Measurements from ENCODE around the gene FAM107B. TPM values are rescaled to one million over a fixed set of nuclear protein-coding genes. Genes with fewer than 3 reads are reported as not detected.

FAM107B gene
- total and polyA plus RNA-seq, 4 experiments from 2014 or later = 191 to 346 (median 238) TPM

DNA sequence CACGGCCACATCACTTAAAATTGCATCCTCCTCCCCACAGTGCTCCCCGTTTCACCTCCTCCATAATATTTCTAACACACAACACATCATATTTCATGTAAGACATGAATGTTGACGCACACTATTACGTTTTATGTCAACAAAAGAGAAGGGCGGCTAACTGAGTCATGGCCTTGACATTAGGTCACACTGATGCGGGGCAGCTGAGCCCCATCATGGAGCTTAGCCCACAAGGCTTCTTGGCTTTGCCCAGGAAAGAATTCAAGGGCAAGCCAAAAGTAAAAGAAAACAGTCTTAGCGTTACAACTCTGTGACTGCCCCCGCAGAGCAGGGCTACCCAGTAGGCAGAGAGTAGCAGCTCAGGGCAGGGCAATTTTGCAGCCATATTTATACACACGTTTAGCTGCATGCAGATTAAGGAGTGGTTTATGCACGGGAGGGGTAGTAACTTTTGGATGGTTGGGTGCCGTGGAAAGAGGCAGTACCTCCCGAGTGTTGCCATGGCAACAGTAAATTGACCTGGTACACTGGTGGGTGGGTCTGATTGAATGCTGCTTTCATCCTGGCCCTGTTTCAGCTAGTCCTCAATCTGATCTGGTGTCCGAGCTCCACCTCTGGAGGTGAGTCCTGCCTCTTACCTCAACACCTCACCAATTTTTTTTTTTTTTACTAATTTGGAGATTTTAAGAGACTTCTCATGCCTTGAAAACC lies 287.8 kb downstream of the FAM107B start:
- H3K27me3 ChIP-seq (ENCODE audit: insufficient read depth, low read length) = no peaks in the 10 kb centered on the region
- no peak overlapping the region for H3K27ac Mint-ChIP-seq
- CTCF ChIA-PET (ENCODE audit: partially characterized antibody) = interaction anchor here (0.9 to 1.1 kb wide), 2 partner anchors 12 to 283 kb away, joined by 3 to 6 read pairs; no protein-coding TSS in a partner anchor
- H3K4me3 ChIP-seq (ENCODE audit: low read length in 2 of 2) = no peak overlapping the region
- DNase-seq = no peak
- H3K9me3 Mint-ChIP-seq = peaks cover 0 to 13% (median 3%) of the 10 kb centered on the region in 8 donors
- no peaks in the 10 kb centered on the region for H3K4me1 ChIP-seq (ENCODE audit: insufficient read depth, low read length)
- no peaks in the 10 kb centered on the region for H3K4me1 Mint-ChIP-seq
- no peaks in the 10 kb centered on the region for H3K36me3 ChIP-seq (ENCODE audit: insufficient read depth, low read length)
- intact Hi-C loops (cut with micrococcal nuclease) = no loop called here
- H3K9me3 ChIP-seq (ENCODE audit: control insufficient read depth in 1 of 2, low read length in 2 of 2) = no peaks in the 10 kb centered on the region
- H3K4me3 Mint-ChIP-seq = no peak overlapping the region
- no peak overlapping the region for H3K27ac ChIP-seq (ENCODE audit: low read depth, low read length)
- H3K27me3 Mint-ChIP-seq = peaks cover 17 to 29% of the 10 kb centered on the region in 2 donors
- peaks cover 0 to 6% of the 10 kb centered on the region in 2 donors for H3K36me3 Mint-ChIP-seq
- POLR2A ChIA-PET (ENCODE audit: partially characterized antibody) = no interaction called here

DNA sequence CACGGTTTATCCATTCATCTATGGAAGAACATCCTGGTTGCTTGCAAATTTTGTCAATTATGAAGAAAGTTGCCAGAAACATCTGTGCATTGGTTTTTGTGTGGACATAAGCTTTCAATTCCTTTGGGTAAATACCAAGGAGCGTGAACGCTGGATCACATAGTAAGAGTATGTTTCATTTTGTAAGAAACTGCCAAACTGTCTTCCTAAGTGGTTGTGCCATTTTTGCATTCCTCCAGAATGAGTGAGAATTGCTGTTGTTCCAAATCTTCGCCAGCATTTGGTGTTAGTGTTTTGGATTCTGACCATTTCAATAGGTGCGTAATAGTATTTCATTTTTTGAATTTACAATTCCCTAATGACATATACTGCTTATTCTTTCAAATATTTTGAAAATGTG lies 288.7 kb downstream of the FAM107B start:
- no peak overlapping the region for H3K27ac Mint-ChIP-seq
- ChIA-PET POLR2A (ENCODE audit: partially characterized antibody) (no interaction called here), CTCF (ENCODE audit: partially characterized antibody) (interaction anchor here (0.9 kb wide), 1 partner anchor 13 kb away, joined by 6 read pairs; no protein-coding TSS in a partner anchor)
- H3K4me3 ChIP-seq (ENCODE audit: low read length in 2 of 2) = no peak overlapping the region
- peaks cover 0 to 13% (median 3%) of the 10 kb centered on the region in 8 donors for H3K9me3 Mint-ChIP-seq
- peaks cover 17 to 29% of the 10 kb centered on the region in 2 donors for H3K27me3 Mint-ChIP-seq
- intact Hi-C loops (cut with micrococcal nuclease) = no loop called here
- H3K27me3 ChIP-seq (ENCODE audit: insufficient read depth, low read length) = no peaks in the 10 kb centered on the region
- H3K4me3 Mint-ChIP-seq = no peak overlapping the region
- H3K4me1 ChIP-seq (ENCODE audit: insufficient read depth, low read length) = no peaks in the 10 kb centered on the region
- H3K36me3 Mint-ChIP-seq = peaks cover 0 to 6% of the 10 kb centered on the region in 2 donors
- no peak for DNase-seq
- no peaks in the 10 kb centered on the region for H3K9me3 ChIP-seq (ENCODE audit: control insufficient read depth in 1 of 2, low read length in 2 of 2)
- H3K36me3 ChIP-seq (ENCODE audit: insufficient read depth, low read length) = no peaks in the 10 kb centered on the region
- H3K27ac ChIP-seq (ENCODE audit: low read depth, low read length) = no peak overlapping the region
- H3K4me1 Mint-ChIP-seq = no peaks in the 10 kb centered on the region

DNA sequence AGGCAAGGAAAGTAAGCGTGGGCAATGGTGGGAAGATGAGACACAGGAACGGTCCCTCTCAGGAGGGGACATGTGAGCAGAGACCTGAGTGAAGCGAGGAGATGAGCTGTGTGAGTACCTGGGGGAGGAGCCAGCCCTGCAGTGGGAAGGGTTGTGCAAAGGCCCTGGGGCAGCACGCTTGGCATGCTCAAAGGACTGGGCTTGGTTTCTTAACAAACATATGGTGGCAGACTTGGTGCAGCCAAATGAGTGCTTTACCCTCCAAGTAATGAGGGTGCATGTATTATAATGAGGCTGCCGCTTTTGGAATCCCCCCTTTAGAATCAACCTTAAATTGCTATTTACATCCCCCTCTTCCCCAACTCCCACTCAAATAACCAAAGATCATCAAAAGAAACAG lies 291.3 kb downstream of the FAM107B start:
- intact Hi-C loops (cut with micrococcal nuclease) = no loop called here
- peaks cover 0 to 13% (median 3%) of the 10 kb centered on the region in 8 donors for H3K9me3 Mint-ChIP-seq
- H3K36me3 Mint-ChIP-seq = peaks cover 0 to 6% of the 10 kb centered on the region in 2 donors
- H3K36me3 ChIP-seq (ENCODE audit: insufficient read depth, low read length) = no peaks in the 10 kb centered on the region
- DNase-seq = no peak
- no peaks in the 10 kb centered on the region for H3K4me1 Mint-ChIP-seq
- ChIA-PET CTCF (ENCODE audit: partially characterized antibody) (no interaction called here), POLR2A (ENCODE audit: partially characterized antibody) (no interaction called here)
- H3K9me3 ChIP-seq (ENCODE audit: control insufficient read depth in 1 of 2, low read length in 2 of 2) = no peaks in the 10 kb centered on the region
- no peak overlapping the region for H3K4me3 Mint-ChIP-seq
- peaks cover 16 to 25% of the 10 kb centered on the region in 2 donors for H3K27me3 Mint-ChIP-seq
- H3K27ac ChIP-seq (ENCODE audit: low read depth, low read length) = no peak overlapping the region
- H3K4me1 ChIP-seq (ENCODE audit: insufficient read depth, low read length) = no peaks in the 10 kb centered on the region
- H3K4me3 ChIP-seq (ENCODE audit: low read length in 2 of 2) = no peak overlapping the region
- H3K27ac Mint-ChIP-seq = no peak overlapping the region
- no peaks in the 10 kb centered on the region for H3K27me3 ChIP-seq (ENCODE audit: insufficient read depth, low read length)

DNA sequence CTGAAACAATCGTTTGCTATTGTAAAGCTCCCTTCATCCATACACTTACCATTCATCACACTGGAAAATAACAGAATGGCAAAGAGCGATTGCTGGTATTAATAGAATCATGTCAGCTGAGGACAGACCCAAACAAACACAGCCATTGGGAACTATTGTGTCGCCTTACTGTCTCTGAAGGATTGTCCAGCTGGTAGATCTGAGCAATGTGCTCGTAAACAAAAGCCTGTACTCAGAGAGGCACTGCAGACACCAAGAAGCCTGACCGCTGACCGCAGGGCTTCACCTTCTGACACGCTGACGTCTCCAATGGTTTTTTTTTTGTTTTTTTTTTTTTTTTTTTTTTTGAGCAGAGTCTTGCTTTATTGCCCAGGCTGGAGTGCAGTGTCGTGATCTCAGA lies 292.9 kb downstream of the FAM107B start:
- Mint-ChIP-seq H3K4me1 (no peaks in the 10 kb centered on the region), H3K36me3 (peaks cover 0 to 6% of the 10 kb centered on the region in 2 donors), H3K27me3 (peaks cover 11 to 24% of the 10 kb centered on the region in 2 donors), H3K9me3 (peaks cover 0 to 13% (median 3%) of the 10 kb centered on the region in 8 donors), H3K27ac (no peak overlapping the region), H3K4me3 (no peak overlapping the region)
- H3K27me3 ChIP-seq (ENCODE audit: insufficient read depth, low read length) = no peaks in the 10 kb centered on the region
- CTCF ChIA-PET (ENCODE audit: partially characterized antibody) = interaction anchor here (1.1 kb wide), 1 partner anchor 697 kb away, joined by 3 read pairs; no protein-coding TSS in a partner anchor
- H3K9me3 ChIP-seq (ENCODE audit: control insufficient read depth in 1 of 2, low read length in 2 of 2) = no peaks in the 10 kb centered on the region
- no peak overlapping the region for H3K4me3 ChIP-seq (ENCODE audit: low read length in 2 of 2)
- intact Hi-C loops (cut with micrococcal nuclease) = no loop called here
- POLR2A ChIA-PET (ENCODE audit: partially characterized antibody) = no interaction called here
- no peak overlapping the region for H3K27ac ChIP-seq (ENCODE audit: low read depth, low read length)
- DNase-seq = no peak
- H3K36me3 ChIP-seq (ENCODE audit: insufficient read depth, low read length) = no peaks in the 10 kb centered on the region
- no peaks in the 10 kb centered on the region for H3K4me1 ChIP-seq (ENCODE audit: insufficient read depth, low read length)

DNA sequence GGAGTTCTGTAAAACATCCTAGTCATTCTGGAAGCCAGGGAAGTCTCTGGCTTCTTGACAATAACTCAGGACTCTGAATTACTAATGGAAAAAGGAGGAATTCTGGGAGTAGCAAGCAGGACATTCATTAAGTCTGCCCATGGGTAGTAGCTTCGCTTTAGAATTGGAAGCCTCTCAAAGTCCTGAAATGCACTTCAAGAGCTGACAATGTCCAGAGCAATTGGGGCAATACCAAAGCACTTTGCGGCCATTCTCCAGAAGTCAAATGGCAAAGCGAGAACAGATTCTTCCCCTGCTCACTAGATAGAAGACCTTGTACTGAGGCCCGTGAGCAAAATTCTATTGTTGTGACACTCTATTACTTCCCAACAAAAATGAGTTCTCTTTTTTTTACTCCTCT lies 293.7 kb downstream of the FAM107B start:
- ChIA-PET CTCF (ENCODE audit: partially characterized antibody) (interaction anchor here (1.1 kb wide), 1 partner anchor 697 kb away, joined by 3 read pairs; no protein-coding TSS in a partner anchor), POLR2A (ENCODE audit: partially characterized antibody) (no interaction called here)
- H3K4me1 ChIP-seq (ENCODE audit: insufficient read depth, low read length) = no peaks in the 10 kb centered on the region
- H3K27me3 ChIP-seq (ENCODE audit: insufficient read depth, low read length) = no peaks in the 10 kb centered on the region
- Mint-ChIP-seq H3K27ac (no peak overlapping the region), H3K9me3 (peaks cover 0 to 13% (median 3%) of the 10 kb centered on the region in 8 donors), H3K4me3 (no peak overlapping the region), H3K4me1 (no peaks in the 10 kb centered on the region), H3K36me3 (peaks cover 0 to 6% of the 10 kb centered on the region in 2 donors), H3K27me3 (peaks cover 10 to 21% of the 10 kb centered on the region in 2 donors)
- DNase-seq = no peak
- H3K9me3 ChIP-seq (ENCODE audit: control insufficient read depth in 1 of 2, low read length in 2 of 2) = no peaks in the 10 kb centered on the region
- no peak overlapping the region for H3K27ac ChIP-seq (ENCODE audit: low read depth, low read length)
- H3K4me3 ChIP-seq (ENCODE audit: low read length in 2 of 2) = no peak overlapping the region
- no peaks in the 10 kb centered on the region for H3K36me3 ChIP-seq (ENCODE audit: insufficient read depth, low read length)
- intact Hi-C loops (cut with micrococcal nuclease) = no loop called here

DNA sequence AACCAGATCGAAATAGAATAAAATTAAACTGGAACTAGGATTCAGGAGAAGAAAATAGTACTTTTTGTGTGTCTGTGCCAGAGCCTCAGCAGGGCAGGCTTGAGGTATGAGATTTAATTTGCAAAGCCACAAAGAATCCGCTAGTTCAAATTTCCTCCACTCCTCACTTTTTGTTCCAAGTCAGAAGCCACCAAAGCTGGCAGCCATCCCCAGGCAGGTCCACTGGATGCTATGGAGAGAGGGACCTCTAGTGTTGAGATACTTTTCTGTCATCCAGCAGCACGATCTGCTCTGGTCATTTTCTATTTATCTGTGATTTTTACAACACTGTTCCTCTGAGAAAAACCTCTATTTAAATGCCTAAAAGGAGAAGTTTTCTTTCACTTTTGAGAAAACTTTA lies 296.1 kb downstream of the FAM107B start:
- H3K4me3 Mint-ChIP-seq = no peak overlapping the region
- ChIA-PET POLR2A (ENCODE audit: partially characterized antibody) (no interaction called here), CTCF (ENCODE audit: partially characterized antibody) (no interaction called here)
- intact Hi-C loops (cut with micrococcal nuclease) = loop anchor here (2.0 kb wide), 1 partner anchor 282 kb away; no protein-coding TSS in a partner anchor
- peaks cover 0 to 4% of the 10 kb centered on the region in 2 donors for H3K36me3 Mint-ChIP-seq
- H3K4me3 ChIP-seq (ENCODE audit: low read length in 2 of 2) = no peak overlapping the region
- H3K4me1 Mint-ChIP-seq = no peaks in the 10 kb centered on the region
- no peaks in the 10 kb centered on the region for H3K27me3 ChIP-seq (ENCODE audit: insufficient read depth, low read length)
- H3K27ac Mint-ChIP-seq = peak overlapping the region in 1 of 7 donors; percentile 32
- no peaks in the 10 kb centered on the region for H3K36me3 ChIP-seq (ENCODE audit: insufficient read depth, low read length)
- H3K4me1 ChIP-seq (ENCODE audit: insufficient read depth, low read length) = no peaks in the 10 kb centered on the region
- peak in 1 of 5 donors; percentile 12 for DNase-seq
- peaks cover 0 to 4% (median 0%) of the 10 kb centered on the region in 8 donors for H3K9me3 Mint-ChIP-seq
- no peak overlapping the region for H3K27ac ChIP-seq (ENCODE audit: low read depth, low read length)
- no peaks in the 10 kb centered on the region for H3K9me3 ChIP-seq (ENCODE audit: control insufficient read depth in 1 of 2, low read length in 2 of 2)
- H3K27me3 Mint-ChIP-seq = peaks cover 2 to 4% of the 10 kb centered on the region in 2 donors

DNA sequence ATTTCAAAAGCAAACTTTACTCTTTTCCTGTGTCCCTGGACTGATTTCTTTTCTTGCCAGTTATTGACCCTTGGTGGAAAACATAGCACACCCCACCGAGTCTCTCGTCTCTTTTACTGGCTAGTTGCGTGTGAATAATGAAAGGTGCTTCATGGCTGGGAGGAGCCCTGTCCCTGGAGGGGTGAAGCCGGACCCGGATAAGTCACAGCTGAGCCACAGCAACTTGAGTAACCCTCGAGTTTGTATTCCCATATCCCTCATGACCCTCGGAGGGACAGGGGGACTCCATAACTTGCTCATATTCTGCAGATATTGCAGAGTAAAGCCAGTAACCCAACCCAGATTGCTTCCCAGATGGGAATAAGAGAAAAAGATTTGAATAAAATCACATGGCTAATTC lies 296.5 kb downstream of the FAM107B start:
- CTCF ChIA-PET (ENCODE audit: partially characterized antibody) = interaction anchor here (1.2 kb wide), 1 partner anchor 282 kb away, joined by 3 read pairs; no protein-coding TSS in a partner anchor
- no peak for DNase-seq
- POLR2A ChIA-PET (ENCODE audit: partially characterized antibody) = no interaction called here
- no peaks in the 10 kb centered on the region for H3K27me3 ChIP-seq (ENCODE audit: insufficient read depth, low read length)
- H3K27ac ChIP-seq (ENCODE audit: low read depth, low read length) = no peak overlapping the region
- peaks cover 0 to under 1% of the 10 kb centered on the region in 2 donors for H3K36me3 Mint-ChIP-seq
- H3K4me3 ChIP-seq (ENCODE audit: low read length in 2 of 2) = no peak overlapping the region
- peaks cover 0 to under 1% (median 0%) of the 10 kb centered on the region in 8 donors for H3K9me3 Mint-ChIP-seq
- H3K36me3 ChIP-seq (ENCODE audit: insufficient read depth, low read length) = no peaks in the 10 kb centered on the region
- no peaks in the 10 kb centered on the region for H3K4me1 ChIP-seq (ENCODE audit: insufficient read depth, low read length)
- H3K27me3 Mint-ChIP-seq = peaks cover under 1 to 2% of the 10 kb centered on the region in 2 donors
- no peaks in the 10 kb centered on the region for H3K9me3 ChIP-seq (ENCODE audit: control insufficient read depth in 1 of 2, low read length in 2 of 2)
- intact Hi-C loops (cut with micrococcal nuclease) = loop anchor here (2.0 kb wide), 1 partner anchor 281 kb away; no protein-coding TSS in a partner anchor
- no peak overlapping the region for H3K4me3 Mint-ChIP-seq
- H3K4me1 Mint-ChIP-seq = no peaks in the 10 kb centered on the region
- no peak overlapping the region for H3K27ac Mint-ChIP-seq
